GM19035 (cell line): ENCODE data around the gene ALPL.

Experiments
- ATAC-seq: cut with Tn5 transposase; IDR thresholded peaks from one replicate; pipeline ENCODE4 v1.9.1; 2021; ENCODE audit not compliant: unreplicated experiment

ALPL gene

GRCh38 chr1:21614419-21615115 is 105.3 kb downstream of the ALPL start:
- ATAC-seq: no peak

- no peak for ATAC-seq
Observed at GRCh38 chr1:21616372-21616771, 107.1 kb downstream of the ALPL start.

GRCh38 chr1:21617126-21617738 is 108.0 kb downstream of the ALPL start:
- ATAC-seq: no peak

- ATAC-seq: no peak
Observed at GRCh38 chr1:21618059-21618458, 108.8 kb downstream of the ALPL start.

GRCh38 chr1:21618561-21619374 is 109.5 kb downstream of the ALPL start:
- no peak for ATAC-seq

GRCh38 chr1:21619375-21619947 is 110.2 kb downstream of the ALPL start:
- ATAC-seq: no peak

GRCh38 chr1:21620011-21620410 is 110.8 kb downstream of the ALPL start:
- no peak for ATAC-seq

- no peak for ATAC-seq
Observed at GRCh38 chr1:21620496-21620895, 111.3 kb downstream of the ALPL start.

GRCh38 chr1:21621051-21621450 is 111.8 kb downstream of the ALPL start:
- ATAC-seq: no peak

- ATAC-seq: no peak
Observed at GRCh38 chr1:21621761-21622436, 112.7 kb downstream of the ALPL start.

GRCh38 chr1:21622466-21623315 is 113.5 kb downstream of the ALPL start:
- ATAC-seq: no peak

- no peak for ATAC-seq
Observed at GRCh38 chr1:21623410-21623961, 114.3 kb downstream of the ALPL start.

GRCh38 chr1:21624571-21625389 is 115.6 kb downstream of the ALPL start:
- no peak for ATAC-seq

- no peak for ATAC-seq
Observed at GRCh38 chr1:21625390-21626190, 116.4 kb downstream of the ALPL start.

- no peak for ATAC-seq
Observed at GRCh38 chr1:21626921-21627339, 117.7 kb downstream of the ALPL start.
